T-helper 2 cell treated with Interferon-gamma antibody and Interleukin-4, amounts not matched to agents 5 μg/mL and 100 μg/mL, for 36 hours (primary cell): ENCODE data around the gene SLC6A13.
"Not testable (repeated sequence)": the region's sequence is repeated elsewhere in the genome, so short reads cannot be mapped to it uniquely, and the experiment has no call there.

Experiments
- DNase-seq: peaks from one replicate; pipeline ENCODE4 v3.0.0; 2021; ENCODE audit warnings: low spot score
- H3K27ac Mint-ChIP-seq: one replicate; pipeline ENCODE4 v1.8.0; 2021; ENCODE audit warnings: mild to moderate bottlenecking, mixed read lengths
- H3K27me3 Mint-ChIP-seq: one replicate; pipeline ENCODE4 v1.8.0; 2021; ENCODE audit warnings: low read depth, mixed read lengths
- H3K36me3 Mint-ChIP-seq: one replicate; pipeline ENCODE4 v1.8.0; 2021; ENCODE audit warnings: low read depth, mixed read lengths
- H3K4me1 Mint-ChIP-seq: one replicate; pipeline ENCODE4 v1.8.0; 2021; ENCODE audit warnings: low read depth, mixed read lengths
- H3K4me3 Mint-ChIP-seq: one replicate; pipeline ENCODE4 v1.8.0; 2022; ENCODE audit warnings: mild to moderate bottlenecking, moderate library complexity, mixed read lengths
- H3K9me3 Mint-ChIP-seq: one replicate; pipeline ENCODE4 v1.8.0; 2021; ENCODE audit warnings: mixed read lengths

The SLC6A13 gene

GRCh38 chr12:235967-236366 lies 26.7 kb downstream of the SLC6A13 start:
- H3K4me3 Mint-ChIP-seq, DNase-seq, H3K4me1 Mint-ChIP-seq, H3K27ac Mint-ChIP-seq, H3K36me3 Mint-ChIP-seq, H3K27me3 Mint-ChIP-seq: not testable (repeated sequence)
- H3K9me3 Mint-ChIP-seq: peaks cover 13% of the 10 kb centered on the region

- no peaks in the 10 kb centered on the region for H3K36me3 Mint-ChIP-seq
- H3K9me3 Mint-ChIP-seq: peaks cover 13% of the 10 kb centered on the region
- no peak for DNase-seq
- no peaks in the 10 kb centered on the region for H3K4me1 Mint-ChIP-seq
- no peak overlapping the region for H3K4me3 Mint-ChIP-seq
- no peaks in the 10 kb centered on the region for H3K27me3 Mint-ChIP-seq
- H3K27ac Mint-ChIP-seq: no peak overlapping the region
Observed at GRCh38 chr12:234891-235415, 27.7 kb downstream of the SLC6A13 start.

- no peaks in the 10 kb centered on the region for H3K36me3 Mint-ChIP-seq
- no peak for DNase-seq
- no peaks in the 10 kb centered on the region for H3K27me3 Mint-ChIP-seq
- peaks cover 13% of the 10 kb centered on the region for H3K9me3 Mint-ChIP-seq
- H3K4me3 Mint-ChIP-seq: no peak overlapping the region
- no peak overlapping the region for H3K27ac Mint-ChIP-seq
- no peaks in the 10 kb centered on the region for H3K4me1 Mint-ChIP-seq
Observed at GRCh38 chr12:234019-234418, 28.6 kb downstream of the SLC6A13 start.

GRCh38 chr12:233615-233968 lies 29.0 kb downstream of the SLC6A13 start:
- Mint-ChIP-seq H3K27me3 (no peaks in the 10 kb centered on the region), H3K4me3 (no peak overlapping the region), H3K36me3 (no peaks in the 10 kb centered on the region), H3K27ac (no peak overlapping the region), H3K4me1 (no peaks in the 10 kb centered on the region), H3K9me3 (peaks cover 13% of the 10 kb centered on the region)
- DNase-seq: no peak

- Mint-ChIP-seq H3K4me3 (no peak overlapping the region), H3K4me1 (no peaks in the 10 kb centered on the region), H3K27ac (no peak overlapping the region), H3K9me3 (peaks cover 13% of the 10 kb centered on the region), H3K36me3 (no peaks in the 10 kb centered on the region), H3K27me3 (no peaks in the 10 kb centered on the region)
- no peak for DNase-seq
Observed at GRCh38 chr12:232731-233614, 29.7 kb downstream of the SLC6A13 start.

- no peak overlapping the region for H3K4me3 Mint-ChIP-seq
- no peaks in the 10 kb centered on the region for H3K27me3 Mint-ChIP-seq
- no peak overlapping the region for H3K27ac Mint-ChIP-seq
- DNase-seq: no peak
- peaks cover 7% of the 10 kb centered on the region for H3K9me3 Mint-ChIP-seq
- H3K36me3 Mint-ChIP-seq: no peaks in the 10 kb centered on the region
- H3K4me1 Mint-ChIP-seq: no peaks in the 10 kb centered on the region
Observed at GRCh38 chr12:230925-231671, 31.5 kb downstream of the SLC6A13 start.

GRCh38 chr12:229441-230191 lies 33.0 kb downstream of the SLC6A13 start:
- Mint-ChIP-seq H3K27ac (no peak overlapping the region), H3K9me3 (no peaks in the 10 kb centered on the region), H3K36me3 (no peaks in the 10 kb centered on the region), H3K4me1 (no peaks in the 10 kb centered on the region), H3K4me3 (no peak overlapping the region), H3K27me3 (no peaks in the 10 kb centered on the region)
- DNase-seq: no peak

- Mint-ChIP-seq H3K27ac (no peak overlapping the region), H3K4me1 (no peaks in the 10 kb centered on the region), H3K4me3 (no peak overlapping the region), H3K36me3 (no peaks in the 10 kb centered on the region), H3K9me3 (no peaks in the 10 kb centered on the region), H3K27me3 (no peaks in the 10 kb centered on the region)
- DNase-seq: no peak
Observed at GRCh38 chr12:228846-229200, 33.8 kb downstream of the SLC6A13 start.

GRCh38 chr12:227923-228845 lies 34.5 kb downstream of the SLC6A13 start:
- H3K27me3 Mint-ChIP-seq: no peaks in the 10 kb centered on the region

GRCh38 chr12:227286-227915 lies 35.2 kb downstream of the SLC6A13 start:
- no peaks in the 10 kb centered on the region for H3K9me3 Mint-ChIP-seq
- no peak for DNase-seq
- no peak overlapping the region for H3K27ac Mint-ChIP-seq
- no peaks in the 10 kb centered on the region for H3K4me1 Mint-ChIP-seq
- H3K4me3 Mint-ChIP-seq: no peak overlapping the region
- no peaks in the 10 kb centered on the region for H3K36me3 Mint-ChIP-seq
- H3K27me3 Mint-ChIP-seq: no peaks in the 10 kb centered on the region

More at GRCh38 chr12:227923-228845, 34.5 kb downstream of the SLC6A13 start:
- Mint-ChIP-seq H3K9me3 (no peaks in the 10 kb centered on the region), H3K27ac (no peak overlapping the region), H3K36me3 (no peaks in the 10 kb centered on the region), H3K4me1 (no peaks in the 10 kb centered on the region), H3K4me3 (no peak overlapping the region)
- no peak for DNase-seq

- no peaks in the 10 kb centered on the region for H3K9me3 Mint-ChIP-seq
- no peaks in the 10 kb centered on the region for H3K27me3 Mint-ChIP-seq
- H3K4me1 Mint-ChIP-seq: no peaks in the 10 kb centered on the region
- H3K36me3 Mint-ChIP-seq: no peaks in the 10 kb centered on the region
- H3K4me3 Mint-ChIP-seq: no peak overlapping the region
- no peak for DNase-seq
- H3K27ac Mint-ChIP-seq: no peak overlapping the region
Observed at GRCh38 chr12:226401-226800, 36.2 kb downstream of the SLC6A13 start.

GRCh38 chr12:225012-225411 lies 37.6 kb downstream of the SLC6A13 start:
- no peaks in the 10 kb centered on the region for H3K27me3 Mint-ChIP-seq
- H3K27ac Mint-ChIP-seq: no peak overlapping the region
- no peak overlapping the region for H3K4me3 Mint-ChIP-seq
- H3K9me3 Mint-ChIP-seq: no peaks in the 10 kb centered on the region
- no peaks in the 10 kb centered on the region for H3K4me1 Mint-ChIP-seq
- no peak for DNase-seq
- no peaks in the 10 kb centered on the region for H3K36me3 Mint-ChIP-seq

GRCh38 chr12:224330-224729 lies 38.3 kb downstream of the SLC6A13 start:
- Mint-ChIP-seq H3K27me3 (no peaks in the 10 kb centered on the region), H3K4me1 (no peaks in the 10 kb centered on the region), H3K4me3 (no peak overlapping the region), H3K9me3 (no peaks in the 10 kb centered on the region), H3K27ac (no peak overlapping the region), H3K36me3 (no peaks in the 10 kb centered on the region)
- no peak for DNase-seq
